Renal cortex interstitium (tissue), 11 donors: ENCODE data around the gene MIS12. TPM values are rescaled to one million over a fixed set of nuclear protein-coding genes. Genes with fewer than 3 reads are reported as not detected.

Experiments used
- DNase-seq, 11 donors: peaks; one replicate each; pipeline ENCODE4 v3.0.0-alpha.2; 2013; ENCODE audit warnings: low read depth in 9 of 11, low spot score in 4 of 11; ENCODE audit errors: extremely low read depth in 1 of 11
- polyA plus RNA-seq, 3 donors: library from polyadenylated mRNA; unstranded; fragments of 120-200 nt; gene quantifications; one replicate each; pipeline ENCODE4 v1.2.1, GENCODE V29; 2013; ENCODE audit not compliant: insufficient read length in 3 of 3

MIS12 gene
- polyA plus RNA-seq, 3 donors, result 36.7 to 43.6 (median 43.5) TPM

- DNase-seq, result no peak
These were observed 828 bp upstream of the MIS12 start, which contains the start of gene DERL2 for GRCh38 chr17:5485270-5486205. DERL2 (minus strand) TSS chr17:5486178; CDS start chr17:5486161, 17 bp downstream.

GRCh38 chr17:5488752-5489151 lies 2.4 kb downstream of the MIS12 start:
- DNase-seq, result no peak

- DNase-seq, result no peak
These were observed 6.6 kb downstream of the MIS12 start for GRCh38 chr17:5492970-5493369.

DNA sequence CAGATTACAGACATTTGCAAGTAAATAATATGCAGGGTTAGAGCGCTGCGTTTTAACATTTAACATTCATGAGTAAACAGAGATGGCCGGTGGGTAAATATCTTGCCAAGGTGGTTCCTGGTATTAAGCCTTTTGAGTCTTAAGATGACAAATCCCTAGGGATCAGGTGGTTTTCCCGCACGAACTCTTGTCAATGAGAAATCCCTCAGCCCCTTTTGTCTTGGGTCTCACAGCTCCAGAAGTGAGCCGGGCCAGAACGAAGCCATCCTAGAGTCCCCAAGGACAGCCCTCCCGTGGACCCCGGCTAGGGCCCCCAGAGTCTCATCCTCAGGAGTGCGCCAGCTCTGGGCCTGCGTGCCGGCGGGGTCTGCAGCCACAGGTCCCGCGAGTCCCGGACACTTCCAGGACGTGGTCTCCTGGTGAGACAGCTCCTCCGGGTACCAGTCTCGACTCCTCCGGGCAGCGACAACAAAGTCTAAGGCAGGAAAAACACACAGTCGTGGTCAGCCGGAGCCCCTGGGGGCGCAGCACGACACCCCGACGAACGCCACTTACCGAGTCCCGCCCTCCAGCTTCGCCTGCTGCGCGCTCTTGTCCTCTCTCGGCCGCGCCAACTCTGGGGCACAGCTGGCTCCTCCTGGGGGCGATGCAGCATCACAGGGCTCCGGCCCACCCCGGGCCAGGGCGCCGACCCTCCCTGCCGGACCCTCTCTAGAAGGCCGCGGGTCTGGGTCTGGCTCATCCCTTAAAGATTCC lies 13.3 kb downstream of the MIS12 start:
- DNase-seq, result peak in 3 of 11 donors; percentile 9 to 41 (median 23)

DNA sequence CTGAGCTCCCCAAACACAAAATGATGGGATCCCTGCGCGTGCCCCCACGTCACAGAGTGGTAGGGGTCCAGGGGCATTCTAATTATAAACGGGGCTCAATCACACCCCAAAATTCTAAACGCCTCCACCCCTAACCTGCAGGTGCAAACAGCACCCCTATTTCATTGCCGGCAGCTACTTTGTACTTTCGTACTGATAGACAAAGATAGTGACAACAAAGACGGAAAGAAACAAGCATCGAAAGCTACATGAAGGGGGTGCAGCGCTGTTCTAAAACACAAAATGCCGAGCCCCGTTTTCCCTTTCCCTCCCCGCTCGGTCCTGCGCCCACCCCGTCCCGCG lies 13.9 kb downstream of the MIS12 start:
- peak in 1 of 11 donors; percentile 8 for DNase-seq

DNA sequence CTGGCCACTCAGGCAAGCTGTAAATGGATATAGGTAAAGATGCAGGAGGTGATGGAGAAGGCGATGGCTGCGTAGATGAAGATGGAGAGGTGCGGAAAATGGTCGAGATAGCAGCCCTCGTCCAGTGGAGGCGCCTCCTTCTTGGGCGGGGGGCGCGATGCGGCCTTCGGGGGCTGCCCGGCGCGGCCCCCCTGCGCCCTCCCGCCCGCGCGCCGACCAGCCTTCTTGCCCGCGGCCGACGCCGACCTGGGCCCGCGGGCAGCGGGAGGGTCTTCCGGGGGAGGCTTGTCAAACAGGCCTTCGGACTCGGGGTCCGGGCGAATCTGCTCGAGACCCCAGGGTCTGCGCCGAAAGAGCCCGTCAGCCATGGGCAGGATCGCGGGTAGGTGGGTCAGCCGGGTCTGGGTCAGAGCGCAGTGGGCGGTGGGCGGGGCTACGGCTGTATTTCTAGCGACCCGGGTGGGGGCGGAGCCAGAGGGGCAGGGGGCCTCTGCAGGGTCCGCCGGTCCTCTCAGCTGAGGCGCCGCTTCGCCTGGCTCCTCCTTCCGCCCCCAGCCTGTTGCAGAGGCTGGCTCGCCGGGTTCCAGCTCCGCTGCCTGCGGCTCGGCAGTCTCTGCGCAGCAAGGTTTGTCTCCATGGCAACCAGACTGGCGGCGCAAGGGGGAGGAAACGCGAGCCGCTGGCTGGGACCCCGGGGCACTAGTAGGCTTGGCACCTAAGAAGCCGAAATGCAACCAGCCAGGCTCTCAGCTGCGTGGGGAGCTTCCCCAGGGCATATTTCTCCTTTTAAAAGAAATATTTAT lies 14.4 kb downstream of the MIS12 start:
- peak in 10 of 11 donors; percentile 80 to 95 (median 91) for DNase-seq

DNA sequence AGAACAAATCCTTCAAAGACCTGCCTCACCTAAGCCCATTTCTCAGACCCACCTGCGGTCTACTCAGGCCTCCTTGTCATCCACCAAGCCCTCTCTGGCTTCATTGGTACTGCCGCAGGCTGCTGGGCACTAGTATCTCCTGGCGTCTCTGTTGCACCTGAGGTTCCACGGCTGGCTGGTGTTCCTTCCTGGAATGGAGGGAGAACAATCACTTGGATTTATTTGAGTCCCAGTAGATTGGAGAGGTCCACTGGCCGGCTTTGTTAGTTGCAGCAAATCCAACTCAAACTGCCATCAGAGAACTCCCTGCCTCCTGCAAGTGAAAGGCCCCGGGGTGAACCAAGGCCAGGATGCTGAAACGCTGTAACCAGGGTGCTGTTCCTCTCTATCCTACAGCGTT lies 15.3 kb downstream of the MIS12 start:
- no peak for DNase-seq

DNA sequence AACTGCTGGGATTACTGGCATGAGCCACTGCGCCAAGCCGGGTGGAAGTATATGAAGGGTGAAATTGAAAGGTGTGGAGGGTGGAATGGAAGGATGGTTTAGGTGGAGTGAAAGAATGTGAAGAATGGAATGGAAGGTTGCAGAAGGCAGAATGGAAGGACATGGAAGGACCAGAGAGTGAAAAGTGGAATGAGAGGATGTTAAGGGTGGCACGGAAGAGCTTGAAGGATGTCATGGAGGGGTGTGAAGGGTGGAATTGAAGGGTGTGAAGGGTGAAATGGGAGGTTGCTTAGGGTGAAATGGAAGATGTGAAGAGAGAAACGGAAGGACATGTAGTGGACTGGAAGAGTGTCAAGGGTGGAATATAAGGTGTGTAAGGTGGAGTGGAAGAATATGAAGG lies 16.2 kb downstream of the MIS12 start:
- DNase-seq, result no peak

DNA sequence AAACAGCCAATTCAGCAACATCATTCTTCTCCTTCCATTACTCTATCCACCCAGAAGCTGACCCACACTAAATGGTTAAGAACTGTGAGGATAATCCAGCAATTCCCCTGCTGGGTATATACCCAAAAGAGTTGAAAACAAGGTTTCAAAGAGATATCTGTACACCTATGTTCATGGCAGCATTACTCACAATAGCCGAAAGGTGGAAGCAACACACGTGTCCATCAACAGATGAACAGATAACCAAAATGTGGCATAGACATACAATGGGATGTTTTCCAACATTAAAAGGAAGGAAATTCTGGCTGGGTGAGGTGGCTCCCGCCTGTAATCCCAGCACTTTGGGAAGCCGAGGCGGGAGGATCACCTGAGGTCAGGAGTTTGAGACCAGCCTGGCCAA lies 19.9 kb downstream of the MIS12 start:
- no peak for DNase-seq

- DNase-seq, result peak in 1 of 11 donors; percentile 73
These were observed 22.4 kb downstream of the MIS12 start for GRCh38 chr17:5508810-5509209.

- no peak for DNase-seq
These were observed 23.1 kb downstream of the MIS12 start for GRCh38 chr17:5509482-5509881.

- DNase-seq, result no peak
These were observed 24.4 kb downstream of the MIS12 start for GRCh38 chr17:5510771-5511170.

DNA sequence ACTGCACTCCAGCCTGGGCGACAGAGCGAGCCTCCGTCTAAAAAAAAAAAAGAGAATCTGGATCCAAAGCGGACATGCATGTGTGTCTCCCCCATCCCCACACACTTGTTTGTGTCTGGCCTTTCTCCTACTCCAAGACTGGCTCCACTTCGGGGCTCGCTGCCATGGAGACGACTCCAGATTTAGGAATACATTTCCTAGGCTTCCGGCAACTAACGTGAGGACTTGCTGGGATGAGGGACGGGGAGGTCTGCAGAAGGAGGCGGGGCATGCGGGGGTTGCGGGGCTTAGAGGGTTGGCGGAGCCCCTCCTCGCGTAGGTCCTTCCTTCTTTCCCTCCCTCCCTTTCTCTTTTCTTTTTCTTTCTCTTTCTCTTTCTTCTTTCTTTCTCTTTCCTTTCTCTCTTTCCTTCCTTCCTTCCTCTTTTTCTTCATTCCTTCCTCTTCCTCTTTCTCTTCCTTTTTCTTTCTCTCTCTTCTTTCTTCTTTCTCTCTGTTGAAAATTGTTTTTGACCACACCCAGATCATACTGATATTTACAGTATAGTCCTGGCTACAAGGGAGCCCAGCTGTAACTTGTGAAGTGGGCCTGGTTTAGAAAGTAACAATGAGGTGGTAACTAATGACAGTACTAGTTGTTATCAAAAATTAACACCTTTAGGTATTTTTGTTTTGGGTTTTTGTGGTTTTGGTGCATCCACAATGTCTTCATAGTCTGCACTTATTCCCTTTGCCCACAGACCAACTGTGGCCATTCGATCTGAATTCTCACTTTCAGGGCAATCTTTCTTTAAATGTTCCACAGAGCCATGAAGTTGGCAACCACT lies 25.2 kb downstream of the MIS12 start:
- peak in 2 of 11 donors; percentile 57 to 66 for DNase-seq

GRCh38 chr17:5513628-5514027 lies 27.3 kb downstream of the MIS12 start:
- DNase-seq, result no peak

DNA sequence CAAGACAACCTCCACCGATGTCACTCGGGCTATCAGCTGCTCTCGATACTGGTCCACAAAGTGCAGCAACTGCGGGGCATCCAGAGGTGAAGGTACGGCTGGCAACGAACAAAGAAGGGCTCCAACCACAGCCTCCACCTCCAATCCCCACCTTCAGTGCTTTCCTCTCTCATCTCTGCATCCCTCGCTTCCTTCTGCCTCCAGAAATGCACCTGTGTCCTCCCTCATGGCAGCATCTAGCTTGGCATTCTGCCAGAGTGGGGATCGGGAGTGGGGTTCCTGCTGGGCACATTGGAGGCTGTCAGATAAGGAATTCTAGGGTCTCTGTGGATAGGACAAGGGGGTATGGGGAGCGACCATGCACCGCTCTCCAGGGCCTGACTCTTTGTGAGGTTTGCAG lies 28.6 kb downstream of the MIS12 start:
- no peak for DNase-seq

GRCh38 chr17:5516060-5516792 lies 29.9 kb downstream of the MIS12 start:
- no peak for DNase-seq

GRCh38 chr17:5522476-5522875 lies 36.1 kb downstream of the MIS12 start:
- DNase-seq, result no peak

GRCh38 chr17:5523249-5523648 lies 36.9 kb downstream of the MIS12 start:
- no peak for DNase-seq
